OCI-LY3 (cell line): Measurements from ENCODE around the gene IP6K1.

Source experiments
- H2AFZ ChIP-seq: fragments of 200-600, 300-600 bp; shearing (Covaris generic); 2 replicates; pipeline ENCODE4 v1.6.0; 2014; ENCODE audit warnings: antibody characterized with exemption, low read depth, low read length
- H3K27ac ChIP-seq: fragments of 200-600, 300-600 bp; sonication (generic); 2 replicates; pipeline ENCODE4 v1.5.1; 2014; ENCODE audit warnings: mild to moderate bottlenecking, low read length, moderate library complexity, mixed read lengths
- H3K27me3 ChIP-seq: fragments of 200-600, 300-600 bp; sonication (generic); 2 replicates; pipeline ENCODE4 v1.6.1; 2014; ENCODE audit warnings: low read depth, low read length, mixed read lengths
- H3K36me3 ChIP-seq: fragments of 200-600, 300-600 bp; sonication (generic); replicated peaks from 2 replicates; pipeline ENCODE3; 2014; ENCODE audit warnings: low read depth, low read length, mixed read lengths
- H3K4me1 ChIP-seq: fragments of 300-600, 200-600 bp; sonication (generic); 2 replicates; pipeline ENCODE4 v1.6.1; 2014; ENCODE audit warnings: low read length, mixed read lengths
- H3K4me2 ChIP-seq: fragments of 200-600, 300-600 bp; sonication (generic); 2 replicates; pipeline ENCODE4 v1.6.1; 2014; ENCODE audit warnings: low read length, mixed read lengths
- H3K4me3 ChIP-seq: fragments of 300-600, 200-600 bp; sonication (generic); 2 replicates; pipeline ENCODE4 v1.5.1; 2014; ENCODE audit warnings: antibody characterized with exemption, mild to moderate bottlenecking, low read length, moderate library complexity
- H3K79me2 ChIP-seq: fragments of 300-600, 200-600 bp; shearing (Covaris generic); 2 replicates; pipeline ENCODE4 v1.6.1; 2014; ENCODE audit warnings: mild to moderate bottlenecking, low read length, mixed read lengths
- H3K9ac ChIP-seq: fragments of 300-600, 200-600 bp; shearing (Covaris generic); 2 replicates; pipeline ENCODE4 v1.6.0; 2014; ENCODE audit warnings: mild to moderate bottlenecking, low read length, moderate library complexity
- H3K9me3 ChIP-seq: fragments of 200-600, 300-600 bp; shearing (Covaris generic); 2 replicates; pipeline ENCODE4 v1.6.1; 2014; ENCODE audit warnings: low read length, mixed read lengths; ENCODE audit not compliant: insufficient read depth
- H4K20me1 ChIP-seq: fragments of 200-600, 300-600 bp; sonication (generic); 2 replicates; pipeline ENCODE4 v1.6.1; 2016; ENCODE audit warnings: low read length, mixed read lengths; ENCODE audit not compliant: insufficient read depth
- CTCF ChIP-seq: fragments of 200-600, 300-600 bp; sonication (generic); IDR thresholded peaks from 2 replicates; pipeline ENCODE4 v1.5.1; 2014; ENCODE audit warnings: antibody characterized with exemption, low read length, low read depth
- EZH2phosphoT487 ChIP-seq: fragments of 200-600 bp; shearing (Covaris generic); IDR thresholded peaks from 2 replicates; pipeline ENCODE4 v1.6.1; 2018; ENCODE audit warnings: antibody characterized with exemption, mixed run types, low read depth

Gene IP6K1

GRCh38 chr3:49813497-49814174 lies 27.3 kb upstream of the IP6K1 start, which contains the start of gene UBA7:
TSS of gene UBA7 (minus strand) at chr3:49813953. CDS start at chr3:49813787, 166 bp downstream.
- no peak within 1 kb of the TSS for H3K27ac ChIP-seq
- TF ChIP-seq CTCF = no peak
- TF ChIP-seq EZH2phosphoT487 = no peak
- no peaks in the 10 kb centered on the region for H4K20me1 ChIP-seq
- H3K9ac ChIP-seq = no peak within 1 kb of the TSS
- peak within 1 kb of the TSS; percentile 42; the same call in 1 of the 2 replicates for H2AFZ ChIP-seq
- no peaks in the 10 kb centered on the region for H3K9me3 ChIP-seq
- H3K27me3 ChIP-seq = no peaks in the 10 kb centered on the region
- H3K4me1 ChIP-seq = no peaks in the 10 kb centered on the region
- no peaks in the 10 kb centered on the region for H3K79me2 ChIP-seq
- peak within 1 kb of the TSS; percentile 16 for H3K4me2 ChIP-seq
- H3K4me3 ChIP-seq = no peak within 1 kb of the TSS
- no peaks in the 10 kb centered on the region for H3K36me3 ChIP-seq

- H3K9me3 ChIP-seq = no peaks in the 10 kb centered on the region
- no peaks in the 10 kb centered on the region for H3K4me1 ChIP-seq
- H3K4me2 ChIP-seq = no peak overlapping the region
- no peaks in the 10 kb centered on the region for H3K36me3 ChIP-seq
- no peaks in the 10 kb centered on the region for H3K79me2 ChIP-seq
- H4K20me1 ChIP-seq = no peaks in the 10 kb centered on the region
- TF ChIP-seq CTCF = no peak
- no peak for TF ChIP-seq EZH2phosphoT487
- H3K27ac ChIP-seq = no peak overlapping the region
- H3K9ac ChIP-seq = no peak overlapping the region
- no peaks in the 10 kb centered on the region for H3K27me3 ChIP-seq
- H3K4me3 ChIP-seq = no peak overlapping the region
- H2AFZ ChIP-seq = no peak overlapping the region
Observed at GRCh38 chr3:49812916-49813496, 26.7 kb upstream of the IP6K1 start.

- no peaks in the 10 kb centered on the region for H3K9me3 ChIP-seq
- H4K20me1 ChIP-seq = no peaks in the 10 kb centered on the region
- peaks cover 10% of the 10 kb centered on the region for H3K27me3 ChIP-seq
- H2AFZ ChIP-seq = no peak overlapping the region
- no peak for TF ChIP-seq CTCF
- TF ChIP-seq EZH2phosphoT487 = no peak
- no peaks in the 10 kb centered on the region for H3K36me3 ChIP-seq
- no peak overlapping the region for H3K4me2 ChIP-seq
- no peak overlapping the region for H3K9ac ChIP-seq
- no peaks in the 10 kb centered on the region for H3K79me2 ChIP-seq
- H3K4me1 ChIP-seq = peaks cover 16% of the 10 kb centered on the region
- no peak overlapping the region for H3K27ac ChIP-seq
- no peak overlapping the region for H3K4me3 ChIP-seq
Observed at GRCh38 chr3:49807431-49808114, 21.2 kb upstream of the IP6K1 start.

- Histone ChIP-seq H3K36me3 (no peaks in the 10 kb centered on the region), H3K9me3 (no peaks in the 10 kb centered on the region), H3K4me3 (no peak overlapping the region), H3K79me2 (no peaks in the 10 kb centered on the region), H3K27me3 (peaks cover 11% of the 10 kb centered on the region), H2AFZ (no peak overlapping the region), H4K20me1 (no peaks in the 10 kb centered on the region), H3K4me2 (no peak overlapping the region), H3K4me1 (peaks cover 16% of the 10 kb centered on the region), H3K9ac (no peak overlapping the region), H3K27ac (no peak overlapping the region)
- TF ChIP-seq CTCF (no peak), EZH2phosphoT487 (no peak)
Observed at GRCh38 chr3:49806850-49807249, 20.5 kb upstream of the IP6K1 start.
